HepG2 (cell line): Measurements from ENCODE around the gene APRT. TPM values are rescaled to one million over a fixed set of nuclear protein-coding genes. Genes with fewer than 3 reads are reported as not detected.
A peak's percentile ranks its signal among the peaks of the same experiment; 100 is the strongest.

Experiments
- HNF1A ChIP-seq, 2 experiments: sonication (generic) in 1 of 2; formaldehyde crosslinking in 1 of 2; IDR thresholded peaks; 2 replicates each; pipeline versions ENCODE4 v1.4.0 to v1.6.1; 2016 to 2020; ENCODE audit warnings: borderline replicate concordance in 1 of 2, low read depth in 1 of 2, mild to moderate bottlenecking in 1 of 2, missing genetic modification reagents in 1 of 2
- PAWR ChIP-seq: sonication (generic); formaldehyde crosslinking; IDR thresholded peaks from 2 replicates; pipeline ENCODE4 v1.4.0; 2020; ENCODE audit warnings: missing genetic modification reagents, mild to moderate bottlenecking, borderline replicate concordance
- PHF8 ChIP-seq: sonication (generic); formaldehyde crosslinking; IDR thresholded peaks from 2 replicates; pipeline ENCODE4 v1.5.0; 2020; ENCODE audit warnings: missing genetic modification reagents
- TBP ChIP-seq: sonication (generic); formaldehyde crosslinking; IDR thresholded peaks from 2 replicates; pipeline ENCODE4 v1.5.0; 2020; ENCODE audit warnings: missing genetic modification reagents
- ZBTB40 ChIP-seq, 2 experiments: fragments of 450-650 bp in 1 of 2; sonication (generic) in 1 of 2; formaldehyde crosslinking in 1 of 2; IDR thresholded peaks; 2 replicates each; pipeline versions ENCODE4 v1.6.1 to v1.8.0; 2016 to 2022; ENCODE audit warnings: antibody characterized with exemption in 1 of 2, mild to moderate bottlenecking in 1 of 2, missing genetic modification reagents in 1 of 2
- ZEB1 ChIP-seq: IDR thresholded peaks from 2 replicates; pipeline ENCODE4 v1.6.1; 2012; ENCODE audit warnings: mild to moderate bottlenecking, low read depth, inconsistent platforms; ENCODE audit not compliant: insufficient replicate concordance
- ZNF10 ChIP-seq: sonication (generic); formaldehyde crosslinking; IDR thresholded peaks from 2 replicates; pipeline ENCODE4 v1.4.0; 2020; ENCODE audit warnings: mild to moderate bottlenecking, low read depth, missing genetic modification reagents, borderline replicate concordance
- ZNF160 ChIP-seq: sonication (generic); formaldehyde crosslinking; IDR thresholded peaks from 2 replicates; pipeline ENCODE4 v1.8.0; 2022; ENCODE audit warnings: mild to moderate bottlenecking, inconsistent platforms, missing genetic modification reagents
- ZNF276 ChIP-seq: sonication (generic); formaldehyde crosslinking; IDR thresholded peaks from 2 replicates; pipeline ENCODE4 v1.4.0; 2020; ENCODE audit warnings: mild to moderate bottlenecking, low read depth, missing genetic modification reagents
- ZNF34 ChIP-seq: sonication (generic); formaldehyde crosslinking; IDR thresholded peaks from 2 replicates; pipeline ENCODE4 v1.4.0; 2020; ENCODE audit warnings: mild to moderate bottlenecking, missing genetic modification reagents, borderline replicate concordance
- ZNF510 ChIP-seq: sonication (generic); formaldehyde crosslinking; IDR thresholded peaks from 2 replicates; pipeline ENCODE4 v1.4.0; 2020; ENCODE audit warnings: low read depth, mild to moderate bottlenecking, missing genetic modification reagents
- ZNF605 ChIP-seq: sonication (generic); formaldehyde crosslinking; IDR thresholded peaks from 2 replicates; pipeline ENCODE4 v1.8.0; 2022; ENCODE audit warnings: mild to moderate bottlenecking, missing genetic modification reagents
- polyA plus RNA-seq, 8 experiments: library from polyadenylated mRNA; depleted of rRNA in 3 of 8; stranded (reverse) in 7 of 8; unstranded in 1 of 8; fragments of >200 nt; fragmentation: Illumina TruSeq in 4 of 8; extraction: Trizol in 4 of 8; gene quantifications; 2 replicates each; pipeline versions ENCODE4 v1.2.1 to v1.2.3, GENCODE V29; 2011 to 2016; ENCODE audit warnings: low read depth in 4 of 8, missing spikeins in 1 of 8, mixed read lengths in 1 of 8; ENCODE audit not compliant: insufficient read depth in 1 of 8
- total RNA-seq, 5 experiments: library from RNA; depleted of rRNA; stranded (reverse); fragments of >200 nt; fragmentation: Illumina TruSeq; extraction: Trizol; gene quantifications; 2 replicates each; pipeline ENCODE4 v1.2.3, GENCODE V29; 2016; ENCODE audit warnings: low read depth in 1 of 5

The APRT gene
- total and polyA plus RNA-seq, 2 of the 13 experiments (the other 11 are each of a cell fraction or from before 2014, with no cell fraction given): 155 to 242 TPM

- TF ChIP-seq PAWR (CRISPR knock-in tag): peak; percentile 68; the same call in 1 of the 2 replicates
- TF ChIP-seq HNF1A (IDR thresholded peaks at IDR 0.05; ENCODE audit: low read depth): no peak
- 0 out of 2 replicates have a peak, but pooled peaks have one; percentile 34 for TF ChIP-seq HNF1A (CRISPR knock-in tag; IDR thresholded peaks at IDR 0.05; ENCODE audit: borderline replicate concordance)
- 0 out of 2 replicates have a peak, but pooled peaks have one; percentile 33 for TF ChIP-seq ZNF510
- 0 out of 2 replicates have a peak, but pooled peaks have one; percentile 38 for TF ChIP-seq ZNF276 (CRISPR knock-in tag)
- no peak for TF ChIP-seq ZNF605 (CRISPR knock-in tag)
- TF ChIP-seq ZEB1: no peak
- TF ChIP-seq PHF8: peak; percentile 13; the same call in 1 of the 2 replicates
- TF ChIP-seq ZNF160 (CRISPR knock-in tag): no peak
- TF ChIP-seq TBP: no peak
- TF ChIP-seq ZNF10 (CRISPR knock-in tag): no peak
- TF ChIP-seq ZNF34 (CRISPR knock-in tag): 0 out of 2 replicates have a peak, but pooled peaks have one; percentile 57
- no peak for TF ChIP-seq ZBTB40 (IDR thresholded peaks at IDR 0.05)
- TF ChIP-seq ZBTB40 (CRISPR knock-in tag; IDR thresholded peaks at IDR 0.05): no peak
Measured at GRCh38 chr16:88764080-88764479, 47.6 kb downstream of the APRT start (continued).
